Hepatocyte (in vitro differentiated cells): Measurements from ENCODE around the gene ERGIC1. TPM values are rescaled to one million over a fixed set of nuclear protein-coding genes. Genes with fewer than 3 reads are reported as not detected.

Experiments used
- DNase-seq: peaks from one replicate; pipeline ENCODE4 v3.0.0-alpha.2; 2016; ENCODE audit warnings: low spot score
- H2AFZ ChIP-seq: fragments of 200-600 bp; sonication (generic); 2 replicates; pipeline ENCODE4 v1.6.0; 2016; ENCODE audit warnings: antibody characterized with exemption, mild to moderate bottlenecking
- H3K27ac ChIP-seq: fragments of 200-600 bp; sonication (generic); 2 replicates; pipeline ENCODE4 v1.5.1; 2016; ENCODE audit warnings: mild to moderate bottlenecking
- H3K27me3 ChIP-seq: fragments of 200-600 bp; sonication (generic); 2 replicates; pipeline ENCODE4 v1.6.1; 2016
- H3K36me3 ChIP-seq: fragments of 200-600 bp; sonication (generic); replicated peaks from 2 replicates; pipeline ENCODE4 v1.5.1; 2016; ENCODE audit warnings: low read depth; ENCODE audit not compliant: insufficient read depth
- H3K4me1 ChIP-seq: fragments of 200-600 bp; sonication (generic); 2 replicates; pipeline ENCODE4 v1.5.1; 2016; ENCODE audit warnings: mild to moderate bottlenecking, moderate library complexity; ENCODE audit not compliant: insufficient read depth
- H3K4me2 ChIP-seq: fragments of 200-600 bp; sonication (generic); 2 replicates; pipeline ENCODE4 v1.6.0; 2016
- H3K4me3 ChIP-seq: fragments of 200-600 bp; sonication (generic); 2 replicates; pipeline ENCODE4 v1.5.1; 2016; ENCODE audit warnings: mild to moderate bottlenecking
- H3K79me2 ChIP-seq: fragments of 200-600 bp; sonication (generic); 2 replicates; pipeline ENCODE4 v1.6.0; 2017; ENCODE audit warnings: mild to moderate bottlenecking
- H3K9me2 ChIP-seq: fragments of 200-600 bp; sonication (generic); replicated peaks from 2 replicates; pipeline ENCODE4 v1.6.0; 2017; ENCODE audit warnings: mild to moderate bottlenecking; ENCODE audit not compliant: insufficient read depth
- H3K9me3 ChIP-seq: fragments of 200-600 bp; sonication (generic); 2 replicates; pipeline ENCODE4 v1.5.1; 2016; ENCODE audit warnings: low read depth, mild to moderate bottlenecking
- H4K20me1 ChIP-seq: fragments of 200-600 bp; sonication (generic); 2 replicates; pipeline ENCODE4 v1.6.0; 2016; ENCODE audit warnings: mild to moderate bottlenecking; ENCODE audit not compliant: insufficient read depth, poor library complexity, severe bottlenecking
- CTCF ChIP-seq: fragments of 200-600 bp; sonication (generic); IDR thresholded peaks from 2 replicates; pipeline ENCODE4 v1.5.1; 2016; ENCODE audit warnings: antibody characterized with exemption, mild to moderate bottlenecking; ENCODE audit not compliant: poor library complexity
- EZH2 ChIP-seq: fragments of 200-600 bp; sonication (generic); IDR thresholded peaks from 2 replicates; pipeline ENCODE4 v1.6.1; 2016; ENCODE audit warnings: antibody characterized with exemption, mild to moderate bottlenecking, borderline replicate concordance
- EZH2phosphoT487 ChIP-seq: fragments of 200-600 bp; sonication (generic); IDR thresholded peaks from one replicate; pipeline ENCODE4 v1.6.1; 2018; ENCODE audit warnings: antibody characterized with exemption, mild to moderate bottlenecking, low read depth, moderate library complexity; ENCODE audit not compliant: unreplicated experiment, severe bottlenecking
- WGBS: methylation state at CpG from one replicate; pipeline ENCODE4 v1.1.6; 2016; ENCODE audit warnings: low lambda C conversion rate; ENCODE audit errors: missing lambda C conversion rate; 5-methylcytosine and 5-hydroxymethylcytosine counted together
- polyA plus RNA-seq: library from polyadenylated mRNA; unstranded; fragments of >200 nt; fragmentation: Nextera tagmentation; extraction: Ambion mirVana; gene quantifications from 2 replicates; pipeline ENCODE4 v1.2.1, GENCODE V29; 2016
- total RNA-seq: library from RNA; depleted of rRNA; stranded (reverse); fragments of >200 nt; gene quantifications from 2 replicates; pipeline ENCODE4 v1.2.3, GENCODE V29; 2014

The ERGIC1 gene
- total and polyA plus RNA-seq, 2 experiments from 2014 or later, result 39.1 to 107 TPM

- TF ChIP-seq CTCF (no peak), EZH2 (no peak), EZH2phosphoT487 (no peak)
- H3K27me3 ChIP-seq, result no peaks in the 10 kb centered on the region
- no peak overlapping the region for H3K27ac ChIP-seq
- H3K9me3 ChIP-seq, result no peaks in the 10 kb centered on the region
- no peaks in the 10 kb centered on the region for H3K36me3 ChIP-seq
- H3K4me3 ChIP-seq, result no peak overlapping the region
- 88% methylated on average over 5 of the region's 5 CpGs for WGBS
- no peak overlapping the region for H2AFZ ChIP-seq
- no peaks in the 10 kb centered on the region for H3K79me2 ChIP-seq
- no peaks in the 10 kb centered on the region for H3K9me2 ChIP-seq
- no peak for DNase-seq
- H3K4me1 ChIP-seq, result no peaks in the 10 kb centered on the region
- no peaks in the 10 kb centered on the region for H4K20me1 ChIP-seq
- H3K4me2 ChIP-seq, result no peak overlapping the region
Observed at GRCh38 chr5:172972552-172972951, 138.5 kb downstream of the ERGIC1 start.

- WGBS, result 85% methylated on average over 3 of the region's 3 CpGs
- no peaks in the 10 kb centered on the region for H3K79me2 ChIP-seq
- no peak overlapping the region for H3K4me3 ChIP-seq
- no peaks in the 10 kb centered on the region for H3K36me3 ChIP-seq
- DNase-seq, result no peak
- H2AFZ ChIP-seq, result no peak overlapping the region
- H3K9me2 ChIP-seq, result no peaks in the 10 kb centered on the region
- TF ChIP-seq EZH2phosphoT487 (no peak), CTCF (no peak), EZH2 (no peak)
- no peak overlapping the region for H3K4me2 ChIP-seq
- no peaks in the 10 kb centered on the region for H3K4me1 ChIP-seq
- no peaks in the 10 kb centered on the region for H4K20me1 ChIP-seq
- H3K27ac ChIP-seq, result no peak overlapping the region
- H3K27me3 ChIP-seq, result no peaks in the 10 kb centered on the region
- no peaks in the 10 kb centered on the region for H3K9me3 ChIP-seq
Observed at GRCh38 chr5:172973127-172973916, 139.3 kb downstream of the ERGIC1 start.

GRCh38 chr5:172973931-172974330 is 139.9 kb downstream of the ERGIC1 start:
- Histone ChIP-seq H3K36me3 (no peaks in the 10 kb centered on the region), H4K20me1 (no peaks in the 10 kb centered on the region), H3K27me3 (no peaks in the 10 kb centered on the region), H3K4me2 (no peak overlapping the region), H3K9me3 (no peaks in the 10 kb centered on the region), H3K9me2 (no peaks in the 10 kb centered on the region), H3K4me3 (no peak overlapping the region), H2AFZ (no peak overlapping the region), H3K79me2 (no peaks in the 10 kb centered on the region), H3K27ac (no peak overlapping the region), H3K4me1 (no peaks in the 10 kb centered on the region)
- no peak for DNase-seq
- TF ChIP-seq CTCF, result no peak
- no peak for TF ChIP-seq EZH2
- TF ChIP-seq EZH2phosphoT487, result no peak
- WGBS, result 86% methylated on average over 8 of the region's 8 CpGs
